ENCODE results near the gene SNX2. TPM values are rescaled to one million over a fixed set of nuclear protein-coding genes. Genes with fewer than 3 reads are reported as not detected.
"Not testable (repeated sequence)": the region's sequence is repeated elsewhere in the genome, so short reads cannot be mapped to it uniquely, and the experiment has no call there.

The SNX2 gene
- polyA plus RNA-seq, 1 experiment, result 23.5 TPM

DNA sequence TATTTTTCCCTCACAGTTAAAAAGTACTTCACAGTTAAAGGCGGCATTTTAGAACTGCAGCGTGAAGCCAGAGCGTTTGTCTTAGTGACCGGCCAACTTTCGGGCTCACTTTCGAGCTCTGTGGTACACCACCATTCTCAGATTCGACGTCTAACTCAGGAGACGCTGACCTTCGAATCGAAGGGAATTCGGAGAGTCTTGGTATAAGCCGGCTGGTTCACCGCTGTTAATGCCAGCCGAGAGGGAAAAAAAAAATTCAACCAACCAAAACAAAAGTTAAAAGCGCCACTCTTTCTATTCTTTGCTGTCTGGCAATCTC lies 70.0 kb downstream of the SNX2 start:
- CTCF ChIA-PET, result interaction anchor here (0.6 to 0.7 kb wide), 2 partner anchors 141 to 579 kb away, joined by 3 read pairs; partner anchors contain the start of gene CEP120
- Histone ChIP-seq H3K4me3 (ENCODE audit: low read depth, low read length) (peak overlapping the region; percentile 78), H3K27me3 (ENCODE audit: control insufficient read depth, insufficient read depth, low read length) (no peaks in the 10 kb centered on the region), H3K36me3 (ENCODE audit: control insufficient read depth, insufficient read depth, low read length) (no peaks in the 10 kb centered on the region)
- TF ChIP-seq, protein P1, sequence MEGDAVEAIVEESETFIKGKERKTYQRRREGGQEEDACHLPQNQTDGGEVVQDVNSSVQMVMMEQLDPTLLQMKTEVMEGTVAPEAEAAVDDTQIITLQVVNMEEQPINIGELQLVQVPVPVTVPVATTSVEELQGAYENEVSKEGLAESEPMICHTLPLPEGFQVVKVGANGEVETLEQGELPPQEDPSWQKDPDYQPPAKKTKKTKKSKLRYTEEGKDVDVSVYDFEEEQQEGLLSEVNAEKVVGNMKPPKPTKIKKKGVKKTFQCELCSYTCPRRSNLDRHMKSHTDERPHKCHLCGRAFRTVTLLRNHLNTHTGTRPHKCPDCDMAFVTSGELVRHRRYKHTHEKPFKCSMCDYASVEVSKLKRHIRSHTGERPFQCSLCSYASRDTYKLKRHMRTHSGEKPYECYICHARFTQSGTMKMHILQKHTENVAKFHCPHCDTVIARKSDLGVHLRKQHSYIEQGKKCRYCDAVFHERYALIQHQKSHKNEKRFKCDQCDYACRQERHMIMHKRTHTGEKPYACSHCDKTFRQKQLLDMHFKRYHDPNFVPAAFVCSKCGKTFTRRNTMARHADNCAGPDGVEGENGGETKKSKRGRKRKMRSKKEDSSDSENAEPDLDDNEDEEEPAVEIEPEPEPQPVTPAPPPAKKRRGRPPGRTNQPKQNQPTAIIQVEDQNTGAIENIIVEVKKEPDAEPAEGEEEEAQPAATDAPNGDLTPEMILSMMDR (IDR thresholded peaks at IDR 0.05; ENCODE audit: insufficient read depth, low read depth, low read length), result no peak
- POLR2A ChIA-PET, result no interaction called here
- DNase-seq (ENCODE audit: low read depth), result no peak

DNA sequence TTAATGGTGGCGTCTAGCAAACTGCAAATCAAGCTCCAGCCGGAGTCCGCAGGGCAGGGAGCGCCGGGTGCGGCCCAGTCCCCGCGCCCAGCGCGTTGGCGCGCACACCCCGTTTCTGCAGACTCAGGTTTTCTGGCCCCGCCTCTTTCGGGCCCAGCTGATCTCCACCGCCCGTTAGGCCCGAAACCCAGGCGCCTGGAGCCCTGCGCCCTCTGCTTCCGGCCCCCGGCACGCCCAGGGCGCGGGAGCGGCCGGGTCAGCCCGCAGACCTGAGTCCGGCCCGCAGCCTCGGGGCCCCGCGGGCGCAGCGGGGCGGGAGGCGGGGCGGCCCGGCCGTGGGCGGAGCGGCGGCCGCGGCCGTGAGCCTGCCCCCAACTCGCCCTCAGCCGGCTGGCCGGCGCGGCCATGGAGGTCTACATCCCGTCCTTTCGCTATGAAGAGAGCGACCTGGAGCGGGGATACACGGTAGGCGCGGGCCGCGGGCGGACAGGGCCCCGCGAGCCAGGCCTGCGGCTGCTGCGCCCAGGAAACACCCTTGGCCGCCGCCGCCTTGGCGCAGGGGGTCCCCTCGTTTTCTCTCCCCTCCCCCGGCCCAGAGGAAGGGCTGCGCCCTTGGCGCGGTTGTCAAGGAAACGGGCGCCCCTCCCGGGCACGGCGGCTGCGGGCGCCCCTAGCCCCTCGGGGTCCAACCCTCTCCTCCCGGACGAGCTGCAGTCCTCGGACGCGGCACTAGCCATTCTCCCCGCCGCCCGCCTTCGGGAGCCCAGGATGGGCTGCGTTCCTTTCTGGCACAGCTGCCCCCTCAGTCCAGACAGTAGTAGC lies 70.6 kb downstream of the SNX2 start, which contains the start of gene SNX24:
SNX24 (plus strand) TSS at position 385 of the 822 bp plus-strand sequence; CDS start at position 406, 21 bp downstream.
- TF ChIP-seq, protein P1 (IDR thresholded peaks at IDR 0.05; ENCODE audit: insufficient read depth, low read depth, low read length), result no peak
- Histone ChIP-seq H3K4me3 (ENCODE audit: low read depth, low read length) (peak within 1 kb of the TSS; percentile 78), H3K36me3 (ENCODE audit: control insufficient read depth, insufficient read depth, low read length) (no peaks in the 10 kb centered on the region), H3K27me3 (ENCODE audit: control insufficient read depth, insufficient read depth, low read length) (no peaks in the 10 kb centered on the region)
- DNase-seq (ENCODE audit: low read depth), result no peak
- POLR2A ChIA-PET, result no interaction called here
- CTCF ChIA-PET, result interaction anchor here (0.6 to 0.7 kb wide), 2 partner anchors 142 to 578 kb away, joined by 3 read pairs; partner anchors contain the start of gene CEP120

DNA sequence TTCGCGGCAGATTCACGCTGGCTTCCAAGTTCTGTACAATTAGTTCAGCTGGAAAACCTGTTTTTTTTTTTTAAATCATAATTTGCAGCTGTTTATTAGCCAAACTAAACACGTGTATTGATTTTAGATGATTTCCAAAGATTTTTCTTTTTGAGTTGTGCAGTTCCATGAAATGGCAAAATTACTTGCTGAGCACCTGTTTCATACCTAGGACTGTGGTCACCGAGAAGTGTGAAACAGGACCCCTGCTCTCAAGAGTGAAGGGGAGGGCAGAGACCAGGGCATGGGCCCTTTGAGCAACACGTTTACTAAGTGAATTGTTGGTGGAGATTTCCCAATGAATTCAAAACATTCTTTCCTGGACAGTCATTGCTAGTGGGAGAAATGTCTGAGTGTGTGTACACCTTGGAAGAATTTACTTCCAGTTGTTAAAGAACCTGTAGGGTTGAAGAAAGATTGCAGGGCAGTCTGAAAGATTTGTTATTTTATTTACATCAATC lies 71.2 kb downstream of the SNX2 start:
- CTCF ChIA-PET, result no interaction called here
- Histone ChIP-seq H3K27me3 (ENCODE audit: control insufficient read depth, insufficient read depth, low read length) (no peaks in the 10 kb centered on the region), H3K4me3 (ENCODE audit: low read depth, low read length) (peak overlapping the region; percentile 78), H3K36me3 (ENCODE audit: control insufficient read depth, insufficient read depth, low read length) (no peaks in the 10 kb centered on the region)
- TF ChIP-seq, protein P1 (IDR thresholded peaks at IDR 0.05; ENCODE audit: insufficient read depth, low read depth, low read length), result no peak
- no peak for DNase-seq (ENCODE audit: low read depth)
- POLR2A ChIA-PET, result interaction anchor here (0.7 kb wide), 1 partner anchor 84 kb away, joined by 11 read pairs; no protein-coding TSS in a partner anchor

DNA sequence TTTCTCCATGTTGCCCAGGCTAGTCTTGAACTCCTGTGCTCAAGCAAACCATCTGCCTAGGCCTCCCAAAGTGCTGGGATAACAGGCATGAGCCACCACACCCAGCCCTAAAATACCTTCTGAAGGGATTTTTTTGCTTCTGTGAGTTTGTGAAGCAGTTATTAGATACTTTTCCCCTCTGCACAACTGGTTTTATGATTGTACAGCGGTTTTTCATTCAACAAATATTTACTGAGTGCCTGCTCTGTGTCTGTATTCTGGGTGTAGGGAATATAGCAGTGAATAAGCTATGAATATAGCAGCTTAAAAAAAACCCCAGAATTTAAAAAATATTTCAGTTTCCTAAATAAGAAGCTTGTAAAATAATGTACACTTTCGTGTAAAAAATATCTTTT lies 72.8 kb downstream of the SNX2 start:
- CTCF ChIA-PET, result no interaction called here

DNA sequence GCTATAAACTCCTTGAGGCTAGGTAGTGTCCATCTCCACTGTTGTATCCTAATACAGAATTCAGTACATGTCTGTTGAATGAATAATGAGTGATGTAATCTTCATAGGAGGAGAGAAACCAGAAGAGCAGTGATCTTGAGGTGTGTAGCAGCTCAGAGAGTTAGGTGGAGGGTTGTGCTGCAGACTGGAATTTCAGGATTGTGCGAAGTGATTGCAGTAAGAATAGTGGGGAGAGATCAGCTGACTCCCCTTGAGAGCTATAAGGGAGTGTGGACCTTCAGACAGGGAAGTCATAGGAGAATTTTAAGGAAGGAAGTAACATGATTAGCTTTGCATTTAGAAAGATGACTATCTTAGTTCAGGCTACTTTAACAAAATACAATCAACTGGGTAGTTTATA lies 74.9 kb downstream of the SNX2 start:
- CTCF ChIA-PET, result interaction anchor here (0.7 to 1.1 kb wide), 2 partner anchors 10 to 145 kb away, joined by 4 read pairs; no protein-coding TSS in a partner anchor
- Histone ChIP-seq H3K27me3 (ENCODE audit: control insufficient read depth, insufficient read depth, low read length) (no peaks in the 10 kb centered on the region), H3K4me3 (ENCODE audit: low read depth, low read length) (no peak overlapping the region), H3K36me3 (ENCODE audit: control insufficient read depth, insufficient read depth, low read length) (no peaks in the 10 kb centered on the region)
- TF ChIP-seq, protein P1 (IDR thresholded peaks at IDR 0.05; ENCODE audit: insufficient read depth, low read depth, low read length), result no peak
- DNase-seq (ENCODE audit: low read depth), result no peak
- POLR2A ChIA-PET, result no interaction called here

More for the DNA sequence above, 72.8 kb downstream of the SNX2 start:
- Histone ChIP-seq H3K27me3 (ENCODE audit: control insufficient read depth, insufficient read depth, low read length) (no peaks in the 10 kb centered on the region), H3K36me3 (ENCODE audit: control insufficient read depth, insufficient read depth, low read length) (no peaks in the 10 kb centered on the region), H3K4me3 (ENCODE audit: low read depth, low read length) (no peak overlapping the region)
- POLR2A ChIA-PET, result no interaction called here
- no peak for DNase-seq (ENCODE audit: low read depth)
- TF ChIP-seq, protein P1 (IDR thresholded peaks at IDR 0.05; ENCODE audit: insufficient read depth, low read depth, low read length), result no peak

DNA sequence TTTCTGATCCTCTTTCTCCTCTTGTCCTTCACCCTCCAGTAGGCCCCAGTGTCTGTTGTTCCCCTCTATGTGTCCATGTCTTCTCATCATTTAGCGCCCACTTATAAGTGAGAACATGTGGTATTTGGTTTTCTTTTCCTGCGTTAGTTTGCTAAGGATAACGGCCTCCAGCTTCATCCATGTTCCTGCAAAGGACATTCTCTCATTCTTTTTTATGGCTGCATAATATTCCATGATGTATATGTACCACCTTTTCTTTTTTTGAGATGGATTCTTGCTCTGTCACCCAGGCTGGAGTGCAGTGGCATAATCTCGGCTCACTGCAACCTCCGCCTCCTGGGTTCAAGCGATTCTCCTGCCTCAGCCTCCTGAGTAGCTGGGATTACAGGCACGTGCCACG lies 82.7 kb downstream of the SNX2 start:
- CTCF ChIA-PET; POLR2A ChIA-PET; H3K27me3 ChIP-seq (ENCODE audit: control insufficient read depth, insufficient read depth, low read length); DNase-seq (ENCODE audit: low read depth); H3K4me3 ChIP-seq (ENCODE audit: low read depth, low read length); H3K36me3 ChIP-seq (ENCODE audit: control insufficient read depth, insufficient read depth, low read length): not testable (repeated sequence)
